ENCODE data around the gene SKIL. TPM values are rescaled to one million over a fixed set of nuclear protein-coding genes. Genes with fewer than 3 reads are reported as not detected.

The SKIL gene
- total RNA-seq, 2 donors from 2014 or later = 16.9 to 41.3 TPM

GRCh38 chr3:170387950-170388349, 30.4 kb downstream of the SKIL start:
- intact Hi-C loops (cut with DNase I) = no loop called here
- Histone ChIP-seq H3K27me3 (no peaks in the 10 kb centered on the region), H3K27ac (no peak overlapping the region), H3K36me3 (peaks cover 5% of the 10 kb centered on the region), H3K9ac (ENCODE audit: low read depth in 2 of 2, low read length in 2 of 2) (no peak overlapping the region), H3K4me3 (no peak overlapping the region), H3K4me1 (no peaks in the 10 kb centered on the region), H3K9me3 (no peaks in the 10 kb centered on the region)
- DNase-seq = no peak
- TF ChIP-seq, protein P1, sequence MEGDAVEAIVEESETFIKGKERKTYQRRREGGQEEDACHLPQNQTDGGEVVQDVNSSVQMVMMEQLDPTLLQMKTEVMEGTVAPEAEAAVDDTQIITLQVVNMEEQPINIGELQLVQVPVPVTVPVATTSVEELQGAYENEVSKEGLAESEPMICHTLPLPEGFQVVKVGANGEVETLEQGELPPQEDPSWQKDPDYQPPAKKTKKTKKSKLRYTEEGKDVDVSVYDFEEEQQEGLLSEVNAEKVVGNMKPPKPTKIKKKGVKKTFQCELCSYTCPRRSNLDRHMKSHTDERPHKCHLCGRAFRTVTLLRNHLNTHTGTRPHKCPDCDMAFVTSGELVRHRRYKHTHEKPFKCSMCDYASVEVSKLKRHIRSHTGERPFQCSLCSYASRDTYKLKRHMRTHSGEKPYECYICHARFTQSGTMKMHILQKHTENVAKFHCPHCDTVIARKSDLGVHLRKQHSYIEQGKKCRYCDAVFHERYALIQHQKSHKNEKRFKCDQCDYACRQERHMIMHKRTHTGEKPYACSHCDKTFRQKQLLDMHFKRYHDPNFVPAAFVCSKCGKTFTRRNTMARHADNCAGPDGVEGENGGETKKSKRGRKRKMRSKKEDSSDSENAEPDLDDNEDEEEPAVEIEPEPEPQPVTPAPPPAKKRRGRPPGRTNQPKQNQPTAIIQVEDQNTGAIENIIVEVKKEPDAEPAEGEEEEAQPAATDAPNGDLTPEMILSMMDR (IDR thresholded peaks at IDR 0.05) = no peak

DNA sequence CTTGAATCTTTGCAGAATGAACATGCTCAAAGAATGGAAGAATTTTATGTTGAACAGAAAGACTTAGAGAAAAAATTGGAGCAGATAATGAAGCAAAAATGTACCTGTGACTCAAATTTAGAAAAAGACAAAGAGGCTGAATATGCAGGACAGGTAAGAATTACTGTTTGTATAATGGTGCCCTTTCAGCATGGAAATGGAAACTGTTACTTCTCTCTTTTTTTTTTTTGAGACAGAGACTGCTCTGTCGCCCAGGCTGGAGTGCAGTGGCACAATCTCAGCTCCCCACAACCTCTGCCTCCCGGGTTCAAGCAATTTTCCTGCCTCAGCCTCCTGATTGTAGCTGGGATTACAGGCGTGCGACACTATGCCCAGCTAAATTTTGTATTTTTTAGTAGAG, 33.6 kb downstream of the SKIL start:
- Histone ChIP-seq H3K27me3 (no peaks in the 10 kb centered on the region), H3K27ac (no peak overlapping the region), H3K4me1 (no peaks in the 10 kb centered on the region), H3K9me3 (no peaks in the 10 kb centered on the region), H3K4me3 (no peak overlapping the region), H3K9ac (ENCODE audit: low read depth in 2 of 2, low read length in 2 of 2) (no peak overlapping the region), H3K36me3 (peaks cover 5% of the 10 kb centered on the region)
- TF ChIP-seq, protein P1 (IDR thresholded peaks at IDR 0.05) = no peak
- DNase-seq = no peak
- intact Hi-C loops (cut with DNase I) = no loop called here

GRCh38 chr3:170397685-170398084, 40.2 kb downstream of the SKIL start:
- no peaks in the 10 kb centered on the region for H3K4me1 ChIP-seq
- H3K9ac ChIP-seq (ENCODE audit: low read depth in 2 of 2, low read length in 2 of 2) = no peak overlapping the region
- H3K27ac ChIP-seq = no peak overlapping the region
- no peaks in the 10 kb centered on the region for H3K9me3 ChIP-seq
- H3K4me3 ChIP-seq = no peak overlapping the region
- intact Hi-C loops (cut with DNase I) = no loop called here
- H3K36me3 ChIP-seq = no peaks in the 10 kb centered on the region
- H3K27me3 ChIP-seq = no peaks in the 10 kb centered on the region
- no peak for DNase-seq
- TF ChIP-seq, protein P1 (IDR thresholded peaks at IDR 0.05) = no peak

DNA sequence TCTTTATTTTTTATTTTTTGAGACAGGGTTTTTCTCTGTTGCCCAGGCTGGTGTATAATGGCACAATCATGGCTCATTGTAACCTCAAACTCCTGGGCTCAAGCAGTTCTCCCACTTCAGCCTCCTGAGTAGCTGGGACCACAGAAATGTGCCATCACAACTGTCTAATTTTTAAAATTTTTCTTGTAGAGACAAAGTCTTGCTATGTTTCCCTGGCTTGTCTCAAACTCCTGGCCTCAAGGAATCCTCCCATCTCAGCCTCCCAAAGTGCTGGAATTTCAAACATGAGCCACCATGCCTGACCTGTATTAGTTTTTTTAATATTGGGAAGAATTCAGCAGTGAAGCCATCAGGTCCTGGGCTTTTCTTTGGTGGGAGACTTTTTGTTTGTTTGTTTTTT, 47.6 kb downstream of the SKIL start:
- Histone ChIP-seq H3K4me3 (no peak overlapping the region), H3K27me3 (no peaks in the 10 kb centered on the region), H3K27ac (no peak overlapping the region), H3K9me3 (no peaks in the 10 kb centered on the region), H3K9ac (ENCODE audit: low read depth in 2 of 2, low read length in 2 of 2) (no peak overlapping the region), H3K4me1 (no peaks in the 10 kb centered on the region), H3K36me3 (no peaks in the 10 kb centered on the region)
- no peak for DNase-seq
- intact Hi-C loops (cut with DNase I) = no loop called here
- TF ChIP-seq, protein P1 (IDR thresholded peaks at IDR 0.05) = no peak

GRCh38 chr3:170410428-170411029, 53.0 kb downstream of the SKIL start:
- TF ChIP-seq, protein P1 (IDR thresholded peaks at IDR 0.05) = peak; percentile 33
- intact Hi-C loops (cut with DNase I) = loop anchor here (2.0 to 10.0 kb wide), 2 partner anchors 100 to 434 kb away; no protein-coding TSS in a partner anchor
- no peak for DNase-seq
- H3K9me3 ChIP-seq = no peaks in the 10 kb centered on the region
- H3K27me3 ChIP-seq = no peaks in the 10 kb centered on the region
- H3K4me1 ChIP-seq = no peaks in the 10 kb centered on the region
- H3K36me3 ChIP-seq = no peaks in the 10 kb centered on the region
- no peak overlapping the region for H3K9ac ChIP-seq (ENCODE audit: low read depth in 2 of 2, low read length in 2 of 2)
- no peak overlapping the region for H3K27ac ChIP-seq
- H3K4me3 ChIP-seq = no peak overlapping the region
